Endothelial cell of umbilical vein (primary cell): ENCODE results near the gene LYRM4.

Source experiments
- CTCF ChIP-seq, 2 donors: IDR thresholded peaks; 1 replicate in 1 of 2; 2 replicates in 1 of 2; pipeline ENCODE4 v1.5.1; 2011; ENCODE audit warnings: low read length in 2 of 2, mild to moderate bottlenecking in 2 of 2, moderate library complexity in 2 of 2, control low read depth in 1 of 2, inconsistent platforms in 1 of 2, low read depth in 1 of 2; ENCODE audit not compliant: insufficient read depth in 1 of 2; ENCODE audit errors: extremely low read depth in 1 of 2
- EZH2 ChIP-seq: IDR thresholded peaks from 2 replicates; pipeline ENCODE4 v1.6.1; 2012; ENCODE audit warnings: borderline replicate concordance, low read depth, mild to moderate bottlenecking, moderate library complexity, low read length, inconsistent platforms; ENCODE audit not compliant: severe bottlenecking
- MAX ChIP-seq: IDR thresholded peaks from 2 replicates; pipeline ENCODE4 v1.6.1; 2011; ENCODE audit not compliant: insufficient read depth, insufficient read length
- POLR2A ChIP-seq: IDR thresholded peaks from 2 replicates; pipeline ENCODE4 v1.6.1; 2012; ENCODE audit warnings: low read depth, mild to moderate bottlenecking, control low read depth, low read length
- POLR2AphosphoS5 ChIP-seq: IDR thresholded peaks from 2 replicates; pipeline ENCODE4 v1.6.1; 2012; ENCODE audit warnings: low read depth, mild to moderate bottlenecking, control low read depth, low read length, moderate library complexity; ENCODE audit not compliant: insufficient read depth

GRCh38 chr6:5303682-5304081, 42.9 kb upstream of the LYRM4 start:
- TF ChIP-seq CTCF (IDR thresholded peaks at IDR 0.05; ENCODE audit: extremely low read depth in 1 of 2, insufficient read depth in 1 of 2, low read depth in 1 of 2, low read length in 2 of 2) (no peak), MAX (no peak), EZH2 (no peak), POLR2AphosphoS5 (no peak), POLR2A (no peak)
